Bone marrow (tissue), 2 donors: ENCODE measurements around the gene ATP6V1B1.

ENCODE experiments used
- DNase-seq, 2 donors: peaks; one replicate each; lab custom pipeline; 2025; lab: John Stamatoyannopoulos, UW

ATP6V1B1 gene

DNA sequence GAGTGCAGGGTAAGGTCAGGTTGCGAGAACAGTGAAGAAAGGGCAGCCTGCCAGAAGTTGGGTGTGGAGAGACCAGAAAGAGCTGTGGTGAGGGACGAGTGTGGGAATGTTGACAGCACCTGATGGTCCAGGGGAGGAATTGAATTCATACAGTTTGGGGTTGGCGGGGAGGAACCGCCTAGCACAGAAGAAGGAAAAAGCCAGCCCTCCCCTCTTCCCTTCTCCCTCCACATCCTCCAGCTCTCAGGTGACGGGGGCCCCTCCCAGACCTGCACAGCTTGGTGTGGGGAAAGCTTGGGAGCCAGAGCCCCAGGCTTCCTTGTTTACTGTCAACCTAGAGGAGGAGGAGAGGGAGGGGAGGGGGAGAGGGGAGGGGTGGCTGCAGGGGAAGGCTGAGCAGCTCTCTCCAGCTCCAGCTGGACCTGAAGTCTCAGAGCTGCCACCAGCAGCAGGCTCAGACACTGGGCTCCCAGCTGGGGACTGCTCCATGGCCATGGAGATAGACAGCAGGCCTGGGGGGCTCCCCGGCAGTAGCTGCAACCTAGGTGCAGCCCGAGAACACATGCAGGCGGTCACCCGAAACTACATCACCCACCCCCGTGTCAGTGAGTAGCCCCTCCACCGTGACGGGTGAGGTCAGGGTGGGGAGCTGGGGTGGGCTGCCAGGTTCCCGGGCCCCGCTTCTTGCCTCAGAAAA is at the start of gene ATP6V1B1:
Gene ATP6V1B1, plus strand, starts transcription at position 433 of the 697 bp plus-strand sequence. Its CDS starts 55 bp downstream, at position 488.
- no peak for DNase-seq

DNA sequence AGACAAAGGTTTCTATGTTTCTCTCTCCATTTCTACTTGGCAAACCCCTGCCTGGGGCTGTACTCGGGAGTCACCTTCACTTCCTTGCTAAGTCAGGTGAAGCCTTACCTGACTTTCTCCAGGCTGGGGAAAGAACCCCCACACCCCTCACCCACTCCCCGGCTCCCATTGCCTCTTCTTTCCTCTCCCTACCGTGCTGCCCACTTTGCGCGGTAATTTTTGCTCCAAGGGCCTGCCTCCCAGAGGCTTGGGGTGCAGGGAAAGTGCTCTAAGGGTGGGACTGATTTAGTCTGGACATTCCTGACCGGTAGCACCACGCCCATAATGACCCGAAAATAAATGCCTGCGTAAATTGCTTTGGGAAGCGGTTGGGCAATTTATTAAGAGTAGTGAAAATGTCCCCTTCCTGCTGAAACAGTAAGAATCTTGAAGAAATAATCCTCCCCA is 49.1 kb upstream of the ATP6V1B1 start:
- no peak for DNase-seq

DNA sequence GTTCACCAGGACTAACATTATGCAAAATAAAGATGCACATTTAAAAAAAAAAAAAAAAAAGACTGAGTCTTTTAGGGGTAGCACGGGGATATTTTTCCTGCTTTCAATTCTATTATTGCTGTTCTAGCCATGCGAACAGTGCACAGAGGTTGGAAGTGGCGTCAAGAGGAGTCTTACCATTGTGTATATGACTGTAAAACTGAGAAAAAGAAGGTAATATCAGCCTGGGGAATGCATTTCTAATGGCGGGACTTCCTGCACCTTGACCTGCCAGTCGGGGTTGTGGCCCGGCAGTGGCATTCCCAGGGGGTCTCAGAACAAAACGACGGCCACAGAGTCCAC is 48.5 kb upstream of the ATP6V1B1 start:
- no peak for DNase-seq

DNA sequence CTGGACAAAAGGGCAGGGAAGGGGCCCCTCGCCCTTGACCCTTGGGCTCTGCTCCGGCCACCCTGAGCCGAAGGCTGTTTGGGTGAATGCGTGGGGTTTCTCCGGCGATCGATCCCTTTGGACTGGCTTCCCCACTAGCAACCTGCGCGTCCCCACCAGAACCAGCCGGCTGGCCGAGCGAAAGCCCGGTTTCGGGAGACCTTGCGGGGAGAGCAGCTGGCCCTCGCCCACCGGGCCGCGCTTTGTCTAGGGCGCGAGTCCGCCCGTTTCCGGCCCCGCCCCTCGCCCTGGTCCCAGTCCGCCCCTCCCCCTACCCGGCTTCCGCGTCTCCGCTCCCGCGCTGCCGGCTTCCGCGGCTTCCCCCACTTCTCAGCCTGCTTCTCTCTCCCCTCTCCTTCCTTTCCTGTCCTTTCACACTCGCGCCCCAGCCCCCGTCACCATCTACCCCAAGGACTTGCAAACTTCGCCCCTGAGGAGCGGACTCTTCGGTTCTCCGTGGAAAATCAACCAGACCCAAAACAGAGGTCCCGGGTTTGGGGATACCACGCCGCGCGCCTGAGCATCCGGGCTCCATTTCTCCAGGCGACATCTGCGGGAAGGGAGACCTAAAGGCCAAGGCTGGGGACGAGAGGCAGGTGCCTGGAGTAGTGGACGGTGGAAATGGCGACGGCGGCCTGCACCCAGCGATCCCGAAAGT is 48.0 kb upstream of the ATP6V1B1 start:
- no peak for DNase-seq

DNA sequence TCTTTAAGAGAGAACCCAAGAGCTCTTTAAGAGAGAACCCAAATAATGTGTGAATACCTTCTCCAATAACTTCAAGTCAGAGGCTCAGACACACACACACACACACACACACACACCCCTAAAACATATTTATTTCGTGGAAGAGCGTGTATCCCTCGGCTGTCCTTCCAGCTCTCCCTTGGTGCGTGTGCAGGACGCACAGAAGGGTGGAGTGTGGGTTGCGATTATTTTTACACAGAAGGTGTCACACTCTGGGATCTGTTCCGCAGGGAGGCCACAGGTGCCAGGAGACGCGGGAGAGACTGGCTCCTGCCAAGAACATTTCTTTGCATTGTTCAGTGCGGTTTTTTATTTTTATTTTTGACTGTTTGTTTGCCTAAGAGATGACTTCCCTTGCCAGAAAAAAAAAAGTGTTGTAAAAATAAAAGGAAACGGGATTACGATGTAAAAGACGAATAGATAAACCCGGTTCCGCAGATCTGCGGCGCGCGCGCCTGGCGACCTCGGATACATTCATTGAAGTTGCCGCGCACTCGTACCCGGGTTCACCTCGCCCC is 47.3 kb upstream of the ATP6V1B1 start:
- DNase-seq: no peak

DNA sequence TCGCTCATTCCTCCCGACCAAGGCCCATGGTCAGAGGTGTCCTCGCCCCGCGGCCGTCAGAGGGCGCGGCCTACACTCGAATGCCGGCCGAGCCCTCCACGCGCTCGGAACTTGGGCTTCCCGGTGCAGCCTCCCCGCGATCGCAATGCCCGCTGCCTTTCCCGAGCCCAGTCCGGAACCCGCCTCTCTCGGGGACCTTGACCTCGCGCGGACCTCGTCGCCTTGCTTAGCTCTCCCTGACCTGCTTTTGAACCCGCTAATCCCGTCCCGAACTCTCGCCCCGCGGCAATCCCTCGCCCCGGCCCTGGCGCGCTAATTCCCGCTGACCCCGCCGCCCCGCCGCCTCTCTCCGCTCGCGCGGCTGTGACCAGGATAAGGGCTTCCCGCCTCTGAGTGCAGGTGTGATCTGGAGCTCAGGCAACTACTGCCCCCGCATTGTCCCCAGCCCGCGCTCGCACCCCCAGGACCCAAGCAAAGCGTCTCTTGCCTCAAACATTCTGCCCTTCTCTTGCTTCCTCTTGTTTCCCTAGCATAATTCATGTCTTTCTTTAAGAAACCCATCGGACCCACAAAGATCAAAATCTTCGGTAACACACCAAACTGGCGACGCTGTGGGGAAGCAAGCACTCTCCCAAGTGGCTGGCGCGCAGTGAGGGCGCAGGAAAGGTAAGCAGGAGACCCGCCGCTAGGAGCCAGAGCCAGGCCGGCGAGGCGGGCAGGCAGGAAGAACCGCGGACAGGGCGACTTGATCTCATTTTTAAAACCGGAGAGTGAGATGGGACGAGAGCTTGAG is 46.6 kb upstream of the ATP6V1B1 start:
- DNase-seq: no peak

DNA sequence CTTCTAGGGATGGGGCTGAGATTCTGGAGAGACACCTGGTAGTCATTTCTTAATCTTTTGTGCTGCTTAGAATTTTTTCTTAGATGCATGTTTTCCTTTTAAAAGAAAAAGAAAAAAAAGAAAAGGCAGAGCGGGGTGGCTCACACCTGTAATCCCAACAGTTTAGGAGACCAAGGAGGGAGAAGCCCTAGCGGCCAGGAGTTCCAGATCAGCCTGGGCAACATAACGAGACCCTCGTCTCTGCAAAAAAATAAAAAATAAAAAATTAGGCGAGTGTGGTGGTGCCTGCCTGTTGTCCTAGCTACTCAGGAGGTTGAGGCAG is 46.0 kb upstream of the ATP6V1B1 start:
- DNase-seq: no peak

DNA sequence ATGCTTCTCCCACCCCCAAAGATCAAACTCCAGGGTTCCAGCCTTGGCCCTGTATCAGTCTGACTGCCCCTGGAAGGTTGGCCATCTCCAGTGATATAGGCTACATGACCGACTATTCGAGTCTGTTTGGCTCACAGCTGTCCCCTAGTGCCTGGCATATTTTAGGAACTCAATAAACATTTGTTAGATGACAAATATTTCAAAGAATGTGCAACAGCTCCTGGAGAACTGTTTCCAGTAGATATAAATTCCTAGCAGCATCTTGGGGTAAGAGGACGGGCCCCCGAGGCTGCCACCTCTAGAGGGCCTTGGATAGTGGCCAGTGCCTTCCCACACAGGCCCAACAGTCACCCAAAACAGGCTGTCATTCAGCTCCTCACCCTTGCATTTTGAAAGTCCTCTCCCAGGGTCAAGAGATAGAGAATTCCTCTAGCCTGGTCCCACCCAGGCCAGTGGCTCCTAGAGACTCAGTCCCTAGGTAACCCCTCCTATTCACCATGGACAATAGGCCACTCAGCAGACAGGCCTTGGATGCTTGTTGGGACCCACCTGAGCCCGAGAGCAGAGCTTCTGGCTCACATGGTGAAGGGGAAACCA is 45.1 kb upstream of the ATP6V1B1 start:
- no peak for DNase-seq

DNA sequence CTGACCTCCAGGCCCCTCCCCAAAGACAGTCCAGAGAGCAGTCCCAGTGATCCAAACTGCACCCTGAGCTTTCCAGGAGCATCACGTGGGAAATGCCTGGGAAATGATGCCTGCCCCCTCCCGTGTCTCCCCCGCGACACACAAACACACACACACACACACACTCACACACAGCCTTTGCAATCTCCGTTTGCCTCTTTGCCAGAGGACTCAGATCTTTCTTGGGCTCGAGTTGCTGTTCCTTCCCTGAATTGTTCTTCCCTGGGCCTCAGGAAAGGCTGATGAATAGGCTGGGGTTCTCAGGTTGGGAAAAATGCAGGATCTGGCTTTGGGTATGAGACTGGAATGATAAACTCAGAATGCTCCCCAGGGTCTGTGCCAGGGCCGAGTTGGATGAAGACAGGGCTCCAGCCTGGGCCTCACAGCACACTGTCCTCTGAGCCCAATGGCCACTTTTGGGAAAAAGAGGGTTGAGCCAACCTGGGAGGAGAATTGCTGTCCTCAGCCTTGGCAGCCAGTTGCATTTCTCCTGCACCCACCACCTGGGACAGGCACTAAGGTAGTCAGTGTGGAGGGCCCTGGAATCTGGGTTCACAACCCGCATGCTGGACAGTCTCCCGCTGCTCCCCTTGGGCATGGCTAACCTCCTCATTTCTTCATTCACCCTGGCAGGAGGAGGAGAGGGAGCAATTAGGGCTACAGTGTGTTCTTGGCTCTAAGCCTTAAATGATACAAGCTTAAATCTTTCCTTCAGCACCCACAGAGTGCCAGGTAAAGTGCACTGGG is 43.9 kb upstream of the ATP6V1B1 start:
- DNase-seq: no peak

DNA sequence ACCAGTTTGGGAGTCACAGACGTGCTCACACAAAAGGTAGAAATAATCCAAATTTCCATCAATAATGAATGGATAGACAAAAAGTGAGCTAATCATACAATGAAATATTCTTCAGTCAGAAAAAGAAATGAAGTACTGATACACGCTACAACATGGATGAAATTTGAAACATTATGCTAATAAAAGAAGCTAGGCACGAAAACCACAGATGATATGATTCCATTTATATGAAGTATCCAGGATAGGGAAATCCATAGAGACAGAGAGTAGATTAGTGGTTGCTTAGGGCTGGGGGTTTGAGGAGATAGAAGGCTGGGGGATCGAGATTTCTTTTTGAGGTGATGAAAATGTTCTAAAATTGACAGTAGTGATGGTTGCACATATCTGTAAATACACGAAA is 43.0 kb upstream of the ATP6V1B1 start:
- no peak for DNase-seq

DNA sequence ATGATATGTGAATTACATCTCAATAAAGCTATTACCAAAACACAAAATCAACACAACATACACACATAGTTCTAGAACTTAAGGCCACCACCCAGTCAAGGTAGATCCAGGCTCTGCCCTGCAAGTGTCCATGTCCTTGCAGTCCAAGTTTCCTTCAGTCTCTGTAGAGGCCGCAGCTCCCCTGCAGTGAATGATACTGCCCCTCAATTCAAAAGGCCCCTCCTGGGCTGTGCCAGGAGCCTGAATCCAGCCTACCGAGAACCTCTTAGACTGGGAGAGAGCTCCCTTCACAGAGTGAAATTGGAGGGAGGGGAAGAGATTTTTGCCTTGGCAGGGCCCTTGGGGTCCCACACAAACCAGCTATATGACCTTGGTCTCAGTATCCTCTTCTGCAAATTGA is 42.5 kb upstream of the ATP6V1B1 start:
- DNase-seq: no peak

DNA sequence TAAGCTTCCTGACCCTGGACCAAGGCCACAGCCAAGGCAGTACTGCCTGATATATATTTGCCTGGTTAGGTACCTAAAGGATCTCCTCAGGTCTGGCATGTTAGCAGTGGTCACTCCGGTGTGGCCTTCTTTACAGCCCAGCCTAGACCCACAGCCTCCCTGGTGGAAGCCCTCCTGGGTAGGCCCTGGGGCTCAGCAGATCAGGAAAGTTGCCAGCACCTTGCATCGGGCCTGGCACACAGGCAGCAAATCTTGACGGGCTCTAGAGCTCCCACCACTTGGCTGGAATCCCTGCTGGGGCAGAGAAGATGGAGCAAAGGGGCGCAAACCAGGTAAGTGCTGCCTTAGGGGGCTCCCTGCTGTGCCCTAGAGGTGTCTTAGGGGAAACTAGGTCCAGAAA is 40.9 kb upstream of the ATP6V1B1 start:
- no peak for DNase-seq

DNA sequence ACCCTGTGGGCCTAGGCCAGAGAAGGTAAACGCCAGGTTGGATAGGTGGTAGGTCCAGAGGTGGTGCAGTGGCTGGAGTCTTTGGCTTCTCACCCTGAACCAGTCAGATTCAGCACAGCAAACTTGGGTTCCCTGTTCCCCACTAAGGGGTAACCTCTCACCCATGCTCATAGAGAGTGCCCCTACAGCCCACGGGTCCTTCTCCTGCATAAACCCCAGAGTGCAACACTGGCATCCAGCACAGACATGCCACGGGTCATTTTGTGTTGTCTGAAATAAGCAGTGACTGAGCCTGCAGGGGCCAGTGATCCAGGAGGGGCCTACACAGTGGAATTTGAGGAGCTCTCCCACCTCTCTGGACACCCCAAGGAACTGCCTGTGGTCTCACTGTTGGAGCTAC is 40.5 kb upstream of the ATP6V1B1 start:
- DNase-seq: no peak

DNA sequence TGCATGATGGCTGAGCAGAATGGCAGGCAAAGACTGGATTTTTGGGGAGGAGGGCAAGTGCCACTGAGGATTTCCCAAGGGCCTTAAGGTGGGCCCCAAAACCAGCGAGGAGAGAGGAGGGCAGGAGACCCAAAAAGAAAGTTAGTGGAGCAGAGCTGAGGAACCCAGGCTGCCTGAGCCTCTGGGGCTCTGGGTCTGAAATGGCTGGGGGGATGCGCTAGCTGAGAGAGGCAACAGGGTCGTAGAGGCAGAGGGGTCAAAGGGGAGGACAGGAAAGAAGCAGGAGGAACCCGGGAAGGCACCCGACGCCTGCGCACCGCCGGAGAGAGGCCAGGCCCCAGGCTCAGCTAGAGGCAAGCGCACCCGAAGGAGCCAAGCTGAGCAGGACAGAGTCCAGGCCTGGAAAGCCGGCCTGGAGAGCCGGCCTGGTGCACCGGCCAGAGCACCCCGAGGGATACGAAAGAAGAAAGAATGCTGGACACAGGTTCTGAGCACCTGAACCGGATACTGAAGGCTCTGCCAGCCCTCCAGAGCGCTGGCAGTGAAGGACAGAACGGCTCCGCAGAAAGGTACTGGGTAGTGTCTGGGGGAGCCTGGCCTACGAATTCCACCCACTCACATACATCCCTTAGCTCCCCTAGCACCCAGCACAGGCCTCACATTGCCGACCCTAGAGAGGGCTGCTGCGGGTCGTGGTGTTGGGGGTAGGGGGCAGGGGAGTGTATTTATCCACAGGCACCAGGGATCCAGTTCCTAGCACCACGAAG is 39.5 kb upstream of the ATP6V1B1 start:
- no peak for DNase-seq

DNA sequence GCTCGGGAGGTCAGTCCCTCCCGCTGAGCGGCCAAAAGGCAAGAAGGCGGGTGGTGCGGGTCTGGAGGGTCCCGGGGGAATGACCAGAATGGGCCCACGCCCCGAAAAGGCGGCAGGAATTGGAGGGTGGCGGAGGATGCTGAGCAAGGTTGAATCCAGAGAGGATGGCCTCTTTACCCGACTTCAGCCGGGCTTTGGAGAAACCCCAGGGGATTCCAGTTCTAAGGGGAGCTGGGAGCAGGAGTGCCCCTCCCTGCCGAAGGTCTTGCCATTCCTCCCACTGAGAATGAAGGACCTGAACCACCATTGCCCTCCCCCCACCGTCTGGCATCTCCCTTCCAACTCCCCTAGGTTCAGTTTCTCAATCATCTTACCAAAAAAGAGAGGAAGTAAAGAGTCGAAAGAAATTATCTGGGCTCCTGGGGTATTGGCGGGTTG is 38.9 kb upstream of the ATP6V1B1 start:
- no peak for DNase-seq

DNA sequence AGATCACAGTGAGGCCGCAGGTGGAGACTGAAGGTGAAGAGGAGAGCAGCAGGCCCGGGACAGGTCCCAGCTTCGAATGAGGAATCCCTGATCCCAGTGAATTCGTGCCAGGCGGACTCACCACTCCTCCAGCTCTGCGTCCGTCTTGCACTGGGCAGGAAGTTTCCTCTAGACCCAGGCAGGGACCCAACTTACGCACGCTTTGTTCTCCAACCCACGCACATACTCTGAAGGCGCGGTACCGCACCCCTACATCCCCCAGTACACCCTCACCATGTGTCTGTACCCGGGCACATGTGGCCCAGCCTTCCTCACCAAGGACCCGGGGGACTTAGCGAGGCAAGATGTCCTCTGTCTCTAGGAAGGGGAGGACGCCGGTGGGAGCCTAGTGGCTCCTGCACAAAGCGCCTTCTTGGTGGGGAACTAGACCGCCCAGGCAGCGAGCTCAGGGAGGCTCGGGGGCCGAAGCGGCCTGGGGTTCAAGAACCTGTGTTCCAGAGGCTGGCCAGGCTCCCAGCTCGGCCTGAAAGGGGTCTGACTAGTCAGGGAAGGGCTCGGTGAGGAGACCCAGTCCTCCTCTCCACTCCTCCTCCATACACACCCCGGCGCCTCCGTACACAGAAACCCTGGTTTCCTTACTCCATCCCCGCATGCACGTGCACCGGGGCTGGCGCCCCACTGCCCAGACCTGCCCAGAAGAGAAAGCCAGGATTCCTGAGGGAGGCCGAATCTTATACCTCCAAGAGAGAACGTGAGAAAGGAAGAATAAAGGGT is 38.3 kb upstream of the ATP6V1B1 start:
- no peak for DNase-seq

DNA sequence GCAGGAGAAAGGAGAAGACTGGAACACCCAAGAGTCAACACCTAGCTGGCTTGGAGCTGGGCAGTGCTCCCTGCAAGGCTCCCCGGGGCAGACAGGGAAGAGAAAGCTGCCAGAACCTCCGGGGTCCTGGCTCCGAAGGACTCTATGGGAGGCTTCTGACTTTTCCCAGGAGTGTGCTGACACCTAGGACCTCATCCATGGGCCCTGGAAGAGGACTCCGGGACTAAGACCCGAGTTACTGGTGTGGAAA is 37.8 kb upstream of the ATP6V1B1 start:
- DNase-seq: no peak

DNA sequence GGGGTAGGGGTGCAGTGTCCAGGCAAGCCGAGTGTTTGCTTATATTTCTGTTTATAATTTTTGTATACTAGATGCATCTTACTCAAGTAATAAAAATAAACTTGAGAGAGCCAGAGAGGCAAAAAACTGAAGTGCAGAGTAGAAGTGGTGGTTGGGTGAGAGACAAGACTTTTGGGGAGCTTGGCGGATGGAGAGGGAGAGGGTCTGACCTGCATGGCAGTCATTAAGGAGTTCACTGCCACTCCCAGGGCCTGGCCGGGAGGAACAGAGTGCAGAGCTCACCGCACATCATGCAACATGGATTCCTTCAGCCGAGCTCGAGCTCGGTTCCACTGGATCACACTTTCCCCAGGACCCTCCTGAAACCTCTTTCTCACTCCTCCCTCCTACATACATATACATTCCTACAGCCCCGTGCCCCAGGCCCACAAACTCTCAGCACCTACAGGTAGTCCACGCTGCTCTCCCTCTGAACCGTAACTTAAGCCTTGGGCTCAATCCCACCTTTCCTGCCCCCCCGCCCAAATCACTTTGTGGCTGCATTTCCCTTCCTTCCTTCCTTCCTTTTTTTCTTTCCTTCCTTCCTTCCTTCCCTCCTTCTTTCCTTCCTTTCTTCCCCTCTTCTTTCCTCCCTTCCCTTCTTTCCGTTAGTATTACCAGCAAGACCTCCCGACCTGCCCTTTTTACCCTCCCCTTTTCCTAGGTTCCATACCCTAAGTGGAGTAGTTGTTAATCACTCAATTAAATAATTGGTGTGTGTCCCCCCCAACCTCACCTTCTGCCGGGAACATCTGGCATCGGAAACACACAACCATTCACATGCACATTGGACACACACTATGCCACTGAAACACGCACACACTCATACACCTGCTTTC is 37.1 kb upstream of the ATP6V1B1 start:
- no peak for DNase-seq
